Suprapubic skin (tissue), 4 donors: ENCODE measurements around the gene TMEM95.

ENCODE experiments used
- POLR2A ChIP-seq, 2 donors: fragments of 450-650 bp; IDR thresholded peaks; one replicate each; pipeline ENCODE4 v1.6.1; 2017; ENCODE audit warnings: antibody characterized with exemption in 2 of 2, mild to moderate bottlenecking in 2 of 2, moderate library complexity in 2 of 2
- POLR2AphosphoS5 ChIP-seq, 3 donors: sonication (generic); formaldehyde crosslinking; IDR thresholded peaks; one replicate each; pipeline ENCODE4 v1.6.1; 2017; ENCODE audit warnings: antibody characterized with exemption in 3 of 3

DNA sequence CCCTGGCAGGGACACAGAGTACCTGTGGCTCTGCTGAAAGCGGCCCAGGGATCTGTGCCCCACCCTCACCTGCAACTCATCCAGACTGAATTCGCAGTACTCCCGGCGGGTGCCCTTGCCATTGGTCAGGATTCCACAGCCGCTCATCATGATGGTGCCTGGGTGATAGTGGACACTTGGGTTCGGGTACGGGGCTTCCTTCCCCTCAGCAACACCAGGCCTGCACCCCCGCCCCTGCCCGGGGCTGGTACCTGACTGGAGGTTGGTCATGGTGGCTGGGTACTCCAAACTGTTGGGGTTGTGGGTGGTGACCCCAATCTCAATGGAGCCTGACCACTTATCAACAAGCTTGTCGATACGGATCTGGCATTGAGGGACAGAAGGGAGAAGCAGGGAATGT lies 28.8 kb upstream of the TMEM95 start:
- TF ChIP-seq POLR2AphosphoS5 (IDR thresholded peaks at IDR 0.05) (no peak), POLR2A (IDR thresholded peaks at IDR 0.05) (no peak)
